ENCODE data around the gene RNF175. TPM values are rescaled to one million over a fixed set of nuclear protein-coding genes. Genes with fewer than 3 reads are reported as not detected.

Gene RNF175
- total and polyA plus RNA-seq, 7 donors: 0.26 to 1.8 (median 0.99) TPM; not detected in 4

GRCh38 chr4:153781717-153782416, 22.0 kb upstream of the RNF175 start:
- intact Hi-C loops (cut with DNase I): no loop called here
- Histone ChIP-seq H3K27me3 (peaks cover 0 to 5% (median under 1%) of the 10 kb centered on the region in 3 donors), H3K27ac (peak overlapping the region in 1 of 4 donors; percentile 29), H3K36me3 (no peaks in the 10 kb centered on the region), H3K9me3 (no peaks in the 10 kb centered on the region), H3K4me1 (no peaks in the 10 kb centered on the region), H3K4me3 (no peak overlapping the region)
- no peak for TF ChIP-seq CTCF (IDR thresholded peaks at IDR 0.05)
- TF ChIP-seq POLR2A (IDR thresholded peaks at IDR 0.05): no peak
- no peak for TF ChIP-seq EP300 (IDR thresholded peaks at IDR 0.05)
- no peak for TF ChIP-seq POLR2AphosphoS5 (IDR thresholded peaks at IDR 0.05)
- WGBS, 2 donors: 41% methylated on average over 6 of the region's 6 CpGs
- no peak for DNase-seq

- DNase-seq: no peak
- 89 to 93% methylated on average over 17 of the region's 17 CpGs for WGBS, 2 donors
- TF ChIP-seq CTCF (IDR thresholded peaks at IDR 0.05): no peak
- no peak for TF ChIP-seq POLR2A (IDR thresholded peaks at IDR 0.05)
- no peak for TF ChIP-seq POLR2AphosphoS5 (IDR thresholded peaks at IDR 0.05)
- no peak for TF ChIP-seq EP300 (IDR thresholded peaks at IDR 0.05)
Observed at GRCh38 chr4:153781280-153781679, 21.5 kb upstream of the RNF175 start.

GRCh38 chr4:153780876-153781275, 21.1 kb upstream of the RNF175 start:
- H3K9me3 ChIP-seq: no peaks in the 10 kb centered on the region
- H3K36me3 ChIP-seq: no peaks in the 10 kb centered on the region
- no peaks in the 10 kb centered on the region for H3K4me1 ChIP-seq
- H3K27me3 ChIP-seq: peaks cover 0 to 2% (median 0%) of the 10 kb centered on the region in 3 donors
- intact Hi-C loops (cut with DNase I): no loop called here
- H3K4me3 ChIP-seq: no peak overlapping the region
- TF ChIP-seq POLR2A (IDR thresholded peaks at IDR 0.05): no peak
- TF ChIP-seq CTCF (IDR thresholded peaks at IDR 0.05): no peak
- no peak for TF ChIP-seq EP300 (IDR thresholded peaks at IDR 0.05)
- no peak for TF ChIP-seq POLR2AphosphoS5 (IDR thresholded peaks at IDR 0.05)
- no peak overlapping the region for H3K27ac ChIP-seq
- WGBS, 2 donors: 78 to 79% methylated on average over 1 of the region's 1 CpG
- DNase-seq: no peak

More at GRCh38 chr4:153781280-153781679, 21.5 kb upstream of the RNF175 start:
- Histone ChIP-seq H3K27me3 (peaks cover 0 to 5% (median 0%) of the 10 kb centered on the region in 3 donors), H3K27ac (no peak overlapping the region), H3K4me1 (no peaks in the 10 kb centered on the region), H3K9me3 (no peaks in the 10 kb centered on the region), H3K4me3 (no peak overlapping the region), H3K36me3 (no peaks in the 10 kb centered on the region)
- intact Hi-C loops (cut with DNase I): no loop called here

- no peaks in the 10 kb centered on the region for H3K4me1 ChIP-seq
- H3K36me3 ChIP-seq: no peaks in the 10 kb centered on the region
- WGBS, 2 donors: 61 to 66% methylated on average over 2 of the region's 2 CpGs
- TF ChIP-seq EP300 (IDR thresholded peaks at IDR 0.05) (no peak), CTCF (IDR thresholded peaks at IDR 0.05) (no peak)
- no peak overlapping the region for H3K4me3 ChIP-seq
- no peaks in the 10 kb centered on the region for H3K9me3 ChIP-seq
- no peaks in the 10 kb centered on the region for H3K27me3 ChIP-seq
- intact Hi-C loops (cut with DNase I): no loop called here
- no peak overlapping the region for H3K27ac ChIP-seq
- DNase-seq: no peak
Observed at GRCh38 chr4:153780221-153780620, 20.4 kb upstream of the RNF175 start.

GRCh38 chr4:153778383-153778782, 18.6 kb upstream of the RNF175 start:
- no peak overlapping the region for H3K4me3 ChIP-seq
- no peaks in the 10 kb centered on the region for H3K36me3 ChIP-seq
- WGBS, 2 donors: 78 to 86% methylated on average over 1 of the region's 1 CpG
- H3K27me3 ChIP-seq: no peaks in the 10 kb centered on the region
- DNase-seq: no peak
- TF ChIP-seq POLR2A (IDR thresholded peaks at IDR 0.05): no peak
- TF ChIP-seq POLR2AphosphoS5 (IDR thresholded peaks at IDR 0.05): no peak
- TF ChIP-seq CTCF (IDR thresholded peaks at IDR 0.05): no peak
- no peak for TF ChIP-seq EP300 (IDR thresholded peaks at IDR 0.05)
- H3K27ac ChIP-seq: no peak overlapping the region
- intact Hi-C loops (cut with DNase I): no loop called here
- no peaks in the 10 kb centered on the region for H3K4me1 ChIP-seq
- no peaks in the 10 kb centered on the region for H3K9me3 ChIP-seq

Data from sigmoid colon (tissue), 7 donors.